Renal pelvis (tissue), 4 donors: ENCODE measurements around the gene MSI2. TPM values are rescaled to one million over a fixed set of nuclear protein-coding genes. Genes with fewer than 3 reads are reported as not detected.

Experiments used
- DNase-seq: peaks from one replicate; pipeline ENCODE4 v3.0.0-alpha.2; 2013
- polyA plus RNA-seq, 3 donors: library from polyadenylated mRNA; unstranded; fragments of 120-200 nt; gene quantifications; one replicate each; pipeline ENCODE4 v1.2.1, GENCODE V29; 2013; ENCODE audit not compliant: insufficient read length in 3 of 3

MSI2 gene
- polyA plus RNA-seq, 3 donors, result 79.4 to 105 (median 95.5) TPM

GRCh38 chr17:57340160-57340981 is 84.0 kb downstream of the MSI2 start:
- DNase-seq, result no peak

- no peak for DNase-seq
Observed at GRCh38 chr17:57341611-57342540, 85.6 kb downstream of the MSI2 start.

GRCh38 chr17:57342963-57343589 is 86.8 kb downstream of the MSI2 start:
- no peak for DNase-seq

- no peak for DNase-seq
Observed at GRCh38 chr17:57343717-57344116, 87.4 kb downstream of the MSI2 start.

GRCh38 chr17:57344261-57344660 is 87.9 kb downstream of the MSI2 start:
- DNase-seq, result no peak

- no peak for DNase-seq
Observed at GRCh38 chr17:57349541-57350247, 93.4 kb downstream of the MSI2 start.

- no peak for DNase-seq
Observed at GRCh38 chr17:57350266-57350665, 93.9 kb downstream of the MSI2 start.

GRCh38 chr17:57352665-57353175 is 96.4 kb downstream of the MSI2 start:
- DNase-seq, result no peak

GRCh38 chr17:57354673-57355072 is 98.3 kb downstream of the MSI2 start:
- DNase-seq, result no peak

- no peak for DNase-seq
Observed at GRCh38 chr17:57355090-57355859, 99.0 kb downstream of the MSI2 start.

GRCh38 chr17:57356153-57356718 is 99.9 kb downstream of the MSI2 start:
- DNase-seq, result no peak

- DNase-seq, result peak; percentile 11
Observed at GRCh38 chr17:57356719-57357391, 100.5 kb downstream of the MSI2 start.

- peak; percentile 69 for DNase-seq
Observed at GRCh38 chr17:57357392-57357784, 101.1 kb downstream of the MSI2 start.

GRCh38 chr17:57357830-57358430 is 101.6 kb downstream of the MSI2 start:
- DNase-seq, result no peak

GRCh38 chr17:57360266-57360665 is 103.9 kb downstream of the MSI2 start:
- no peak for DNase-seq

GRCh38 chr17:57362797-57363556 is 106.7 kb downstream of the MSI2 start:
- DNase-seq, result no peak

GRCh38 chr17:57363580-57363979 is 107.3 kb downstream of the MSI2 start:
- no peak for DNase-seq

- no peak for DNase-seq
Observed at GRCh38 chr17:57363998-57364643, 107.8 kb downstream of the MSI2 start.
